HG02943 (cell line): ENCODE measurements around the gene FNDC7.
"Not testable (repeated sequence)": the region's sequence is repeated elsewhere in the genome, so short reads cannot be mapped to it uniquely, and the experiment has no call there.

Experiments
- ATAC-seq: cut with Tn5 transposase; IDR thresholded peaks from one replicate; pipeline ENCODE4 v1.9.1; 2021; ENCODE audit warnings: mild to moderate bottlenecking, low read depth, moderate library complexity; ENCODE audit not compliant: unreplicated experiment

FNDC7 gene

DNA sequence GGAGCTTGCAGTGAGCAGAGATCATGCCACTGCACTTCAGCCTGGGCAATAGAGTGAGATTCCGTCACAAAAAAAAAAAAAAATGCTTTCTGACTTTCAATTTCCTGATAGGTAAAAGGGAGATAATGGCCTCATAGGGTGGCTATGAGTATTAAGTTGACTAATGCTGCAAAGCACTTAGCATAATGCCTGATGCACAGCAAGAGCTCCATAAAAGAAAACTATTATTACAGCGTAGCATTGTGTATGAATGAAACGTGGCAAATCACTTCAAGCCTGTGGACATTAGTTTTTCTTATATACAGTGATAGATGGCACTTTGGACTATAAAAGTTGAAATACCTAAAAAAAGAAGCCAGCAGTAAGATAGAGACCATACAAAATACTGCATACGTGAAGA is 16.8 kb downstream of the FNDC7 start:
- ATAC-seq: no peak

- no peak for ATAC-seq
Measured at GRCh38 chr1:108732398-108732797, 19.7 kb downstream of the FNDC7 start.

- no peak for ATAC-seq
Measured at GRCh38 chr1:108734171-108734865, 21.6 kb downstream of the FNDC7 start.

GRCh38 chr1:108742253-108742652 is 29.5 kb downstream of the FNDC7 start:
- ATAC-seq: no peak

GRCh38 chr1:108745980-108746381 is 33.3 kb downstream of the FNDC7 start:
- no peak for ATAC-seq

DNA sequence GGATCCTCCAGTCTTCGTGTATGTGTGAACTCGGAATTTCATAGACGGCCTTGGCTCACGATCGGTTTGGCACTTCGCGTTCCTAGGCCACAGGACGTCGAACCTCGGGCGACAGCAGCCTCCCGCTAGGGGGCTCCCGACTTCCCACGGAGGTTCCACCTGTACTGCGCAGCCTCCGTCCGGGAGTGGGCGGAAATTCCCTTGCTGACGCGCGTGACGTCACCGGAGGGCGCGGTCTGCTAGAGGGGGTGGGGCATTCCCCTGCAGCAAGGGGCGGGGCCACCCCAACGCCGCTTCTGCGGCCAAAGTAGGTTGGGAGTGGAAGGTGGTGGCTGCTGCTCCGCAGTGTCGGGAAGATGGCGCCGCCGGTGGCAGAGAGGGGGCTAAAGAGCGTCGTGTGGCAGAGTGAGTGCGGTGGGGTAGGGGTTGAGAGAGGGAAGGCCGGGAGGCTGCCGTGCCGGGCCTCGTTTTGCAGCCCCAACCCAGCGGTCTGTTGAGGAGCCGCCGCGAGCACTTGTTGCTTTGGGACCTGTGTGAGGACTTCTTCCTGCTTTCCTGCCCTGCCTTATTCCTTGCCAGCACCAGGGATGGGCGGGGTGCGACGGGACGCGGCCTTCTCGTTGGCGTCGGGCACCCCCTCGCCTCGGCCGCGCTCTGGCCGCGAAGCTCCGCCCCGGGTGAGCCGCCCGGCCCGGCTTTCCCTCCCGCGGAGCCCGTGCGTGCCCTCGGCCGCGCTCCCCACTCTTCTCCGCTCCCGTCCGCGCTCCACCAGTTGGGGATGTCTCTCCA is 33.9 kb downstream of the FNDC7 start, which contains the start of gene STXBP3:
TSS of gene STXBP3 (plus strand) at position 293 of the 789 bp plus-strand sequence. CDS start at position 357, 64 bp downstream.
- peak; percentile 92 for ATAC-seq

DNA sequence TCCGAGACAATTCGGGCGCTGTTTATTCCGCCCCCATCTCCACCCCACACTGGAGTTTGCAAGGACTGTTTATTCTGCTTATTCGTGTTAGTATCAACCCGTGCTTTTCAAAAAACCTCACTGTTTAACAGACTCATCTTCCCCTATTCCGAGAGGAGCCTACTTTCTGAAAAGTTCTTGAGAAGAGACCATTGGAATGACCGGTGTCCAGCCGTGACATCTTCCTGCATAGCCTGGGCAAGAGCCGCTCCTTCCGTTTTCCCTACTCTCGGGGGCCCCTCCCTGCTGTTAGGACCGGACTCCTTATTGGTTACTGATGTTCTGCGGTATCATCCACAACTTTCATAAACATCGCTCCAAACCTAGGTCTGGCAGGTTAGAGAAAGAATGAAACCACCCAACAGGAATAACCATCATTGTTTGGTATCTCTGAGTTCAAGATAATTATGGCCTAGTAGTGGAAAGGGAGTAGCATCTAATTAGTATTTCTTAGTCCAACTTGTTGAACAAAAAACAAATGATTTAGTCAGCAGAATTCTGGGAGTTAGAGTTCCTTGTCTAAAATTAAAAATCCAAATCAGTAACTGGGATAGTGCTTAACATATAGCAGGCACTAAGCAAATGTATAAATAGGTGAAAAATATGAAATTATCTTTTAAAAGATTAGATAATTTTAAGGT is 34.6 kb downstream of the FNDC7 start:
- peak; percentile 25 for ATAC-seq

- no peak for ATAC-seq
Measured at GRCh38 chr1:108747898-108748297, 35.2 kb downstream of the FNDC7 start.

DNA sequence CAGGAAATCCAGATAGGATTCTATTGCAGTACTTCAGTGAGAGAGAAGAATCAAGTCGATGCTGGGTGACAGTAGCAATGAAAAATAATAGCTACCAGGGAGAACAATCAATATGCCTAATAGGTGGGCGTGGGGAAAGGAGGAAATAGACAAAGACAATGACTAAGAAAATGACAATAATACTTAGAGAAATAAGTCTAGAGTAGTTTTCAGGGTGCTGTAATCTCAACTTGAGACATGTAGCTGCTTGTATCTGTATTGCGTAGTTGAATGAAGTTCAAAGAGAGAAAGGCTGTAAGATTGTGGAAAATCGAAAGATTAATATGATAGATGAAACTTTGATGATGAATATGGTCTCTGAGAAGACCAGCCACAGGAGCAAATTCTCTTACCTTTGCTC is 36.4 kb downstream of the FNDC7 start:
- no peak for ATAC-seq

GRCh38 chr1:108750476-108751181 is 37.9 kb downstream of the FNDC7 start:
- no peak for ATAC-seq

DNA sequence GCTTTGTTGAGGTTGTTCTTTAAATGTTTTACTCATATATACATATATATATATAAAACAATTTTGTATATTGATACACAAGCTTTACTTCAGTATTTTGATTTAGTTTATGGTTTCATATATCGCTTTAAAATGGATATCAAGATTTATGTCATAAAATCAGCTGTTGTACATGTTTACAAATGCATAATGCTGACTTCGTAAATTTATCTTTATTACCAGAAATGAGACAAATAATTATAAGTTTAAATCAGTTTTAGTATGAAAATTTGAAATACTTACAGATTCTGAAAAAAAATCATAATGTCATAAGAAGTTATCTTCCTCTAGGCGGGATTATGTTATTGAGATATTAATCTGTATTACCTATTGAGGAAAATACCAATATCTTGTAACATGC is 40.7 kb downstream of the FNDC7 start:
- ATAC-seq: no peak

DNA sequence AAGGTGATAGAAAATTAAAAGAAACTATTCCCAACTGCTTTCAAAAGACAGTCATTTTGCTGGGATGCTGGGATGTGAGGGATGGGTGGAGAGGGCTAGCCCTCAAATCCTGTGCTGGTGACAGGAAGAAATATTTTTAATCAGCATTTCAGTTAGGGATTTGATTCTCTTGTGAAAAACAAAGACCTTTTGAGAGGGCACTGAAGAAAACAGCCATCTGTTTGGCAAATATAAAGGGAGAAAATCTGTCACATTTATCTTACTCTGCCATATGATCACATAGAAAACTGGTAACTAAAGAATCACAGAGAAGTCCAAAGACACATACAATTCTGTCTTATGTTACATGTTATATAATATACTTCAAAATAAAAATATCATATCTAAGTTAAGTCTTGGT is 46.1 kb downstream of the FNDC7 start:
- ATAC-seq: no peak

DNA sequence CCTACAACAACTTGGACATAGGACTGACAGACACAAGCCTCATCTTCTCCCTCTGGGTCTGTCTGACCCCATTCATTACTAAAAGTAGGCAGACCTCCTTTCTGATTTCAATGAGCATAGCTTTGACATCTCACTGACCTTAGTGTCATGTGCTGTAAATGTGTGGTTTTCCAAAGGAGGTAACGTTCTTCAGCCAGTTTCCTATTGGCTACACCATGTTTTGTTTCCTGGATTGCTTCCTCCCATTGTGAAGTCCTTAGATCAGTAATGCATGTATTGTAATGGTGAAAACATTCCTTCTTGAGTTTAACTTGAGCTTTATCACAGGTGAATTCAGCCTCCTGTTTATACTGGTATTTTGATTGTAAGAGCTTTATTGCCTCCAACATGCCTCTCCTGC is 54.4 kb downstream of the FNDC7 start:
- ATAC-seq: no peak

DNA sequence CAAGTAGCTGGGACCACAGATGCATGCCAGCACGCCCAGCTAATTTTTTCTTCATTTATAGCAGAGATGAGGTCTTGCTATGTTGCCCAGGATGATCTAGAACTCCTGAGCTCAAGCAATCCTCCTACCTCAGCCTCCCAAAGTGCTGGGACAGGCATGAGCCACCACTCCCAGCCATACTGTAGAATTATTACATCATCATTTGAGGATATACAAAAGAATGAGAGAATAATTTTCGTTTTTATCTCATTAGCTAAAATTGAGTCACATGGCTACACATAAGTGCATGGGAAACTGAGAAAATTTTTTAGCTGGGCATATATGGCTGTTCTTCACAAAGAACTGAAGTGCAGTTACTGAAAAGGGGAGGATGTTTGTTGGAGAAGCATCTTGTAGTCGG is 55.0 kb downstream of the FNDC7 start:
- no peak for ATAC-seq

DNA sequence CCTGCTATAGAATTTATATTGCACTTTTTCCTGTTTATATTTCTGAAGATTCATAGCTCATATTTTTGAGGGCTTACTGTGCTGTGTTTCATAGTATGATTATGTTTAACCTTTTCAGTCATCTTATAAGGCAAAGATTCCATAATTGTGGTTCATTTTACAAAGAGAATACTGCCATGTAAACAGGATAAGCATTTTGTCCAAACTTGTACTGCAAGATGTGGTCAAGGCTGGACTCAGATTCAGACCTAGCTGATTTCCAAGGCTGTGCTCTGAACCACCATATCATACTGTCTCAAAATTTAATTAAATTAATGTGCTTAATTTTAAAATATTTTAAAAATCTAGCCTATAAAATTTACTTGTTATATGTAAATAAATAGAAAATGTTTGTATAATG is 65.1 kb downstream of the FNDC7 start:
- no peak for ATAC-seq

GRCh38 chr1:108779455-108779854 is 66.7 kb downstream of the FNDC7 start:
- no peak for ATAC-seq

GRCh38 chr1:108780937-108781574 is 68.3 kb downstream of the FNDC7 start:
- ATAC-seq: no peak

GRCh38 chr1:108781575-108781944 is 68.9 kb downstream of the FNDC7 start:
- not testable (repeated sequence) for ATAC-seq

GRCh38 chr1:108785264-108785663 is 72.6 kb downstream of the FNDC7 start:
- ATAC-seq: no peak

- ATAC-seq: no peak
Measured at GRCh38 chr1:108785880-108786279, 73.2 kb downstream of the FNDC7 start.
